ENCODE data around the gene TM4SF18. TPM values are rescaled to one million over a fixed set of nuclear protein-coding genes. Genes with fewer than 3 reads are reported as not detected.
"Not testable (repeated sequence)": the region's sequence is repeated elsewhere in the genome, so short reads cannot be mapped to it uniquely, and the experiment has no call there.

The TM4SF18 gene
- total and polyA plus RNA-seq, 8 donors = 2.4 to 10.6 (median 3.9) TPM

GRCh38 chr3:149343951-149344350, 10.5 kb upstream of the TM4SF18 start:
- DNase-seq (no peak), ATAC-seq (no peak), FAIRE-seq (no peak)
- intact Hi-C loops (cut with DNase I) = no loop called here
- no peak for TF ChIP-seq CTCF (IDR thresholded peaks at IDR 0.05)
- no peak overlapping the region for H3K4me3 ChIP-seq
- no peaks in the 10 kb centered on the region for H3K36me3 ChIP-seq
- H3K27me3 ChIP-seq = no peaks in the 10 kb centered on the region
- H3K27ac ChIP-seq = no peak overlapping the region
- H3K9me3 ChIP-seq = no peaks in the 10 kb centered on the region
- H3K4me1 ChIP-seq = peaks cover 9 to 39% (median 24%) of the 10 kb centered on the region in 3 donors
- WGBS, 2 donors = 94 to 95% methylated on average over 4 of the region's 4 CpGs

DNA sequence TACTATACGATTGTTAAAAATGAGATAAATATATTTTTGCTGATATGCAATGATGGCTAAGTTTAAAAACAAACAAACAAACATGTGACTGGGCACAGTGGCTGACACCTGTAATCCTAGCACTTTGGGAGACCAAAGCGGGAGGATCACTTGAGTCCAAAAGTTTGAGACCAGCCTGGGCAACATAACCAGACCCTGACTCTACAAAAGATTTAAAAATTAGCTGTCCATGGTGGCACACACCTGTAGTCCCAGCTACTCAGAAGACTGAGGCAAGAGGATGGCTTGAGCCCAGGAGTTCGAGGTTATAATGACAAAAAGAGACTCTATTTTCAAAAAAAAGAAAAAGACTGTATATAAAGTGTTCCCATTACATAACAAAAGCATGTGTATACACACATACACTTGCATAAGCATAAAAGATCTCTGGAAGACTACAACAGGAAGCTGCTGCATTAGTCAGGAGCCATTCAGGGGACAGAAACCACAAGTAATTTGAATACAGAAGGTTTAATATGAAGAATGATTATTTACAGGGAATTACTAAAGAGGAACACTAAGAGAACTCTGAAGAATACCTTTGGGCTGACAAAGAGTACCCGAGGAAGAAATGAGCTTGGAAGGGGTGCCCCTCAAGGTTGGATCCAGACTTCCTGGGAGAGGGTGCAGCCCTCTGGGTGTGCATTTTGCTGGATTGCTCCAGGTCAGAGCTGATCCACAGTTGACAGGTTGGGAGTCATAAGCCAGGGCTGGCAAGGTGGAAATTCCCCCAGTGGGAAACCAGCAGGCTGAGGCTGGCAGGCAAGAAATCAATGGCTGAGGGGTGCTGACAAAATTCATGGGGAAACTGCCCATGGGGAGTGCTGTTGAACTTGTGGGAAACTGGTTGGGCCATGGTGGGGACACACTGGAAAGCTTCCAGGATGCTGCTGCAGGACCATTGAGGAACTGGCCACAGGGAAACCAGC, 9.3 kb upstream of the TM4SF18 start:
- no peak for FAIRE-seq
- WGBS, 2 donors = 70 to 75% methylated on average over 4 of the region's 4 CpGs
- Histone ChIP-seq H3K9me3 (no peaks in the 10 kb centered on the region), H3K27ac (peak overlapping the region in 2 of 4 donors; percentile 34 to 41), H3K4me3 (no peak overlapping the region), H3K4me1 (peaks cover 9 to 39% (median 24%) of the 10 kb centered on the region in 3 donors), H3K27me3 (no peaks in the 10 kb centered on the region), H3K36me3 (no peaks in the 10 kb centered on the region)
- peak in 2 of 4 donors; percentile 26 to 45 for ATAC-seq
- peak in 1 of 6 donors; percentile 37 for DNase-seq
- intact Hi-C loops (cut with DNase I) = no loop called here
- TF ChIP-seq CTCF (IDR thresholded peaks at IDR 0.05) = no peak

GRCh38 chr3:149340310-149340933, 7.0 kb upstream of the TM4SF18 start:
- peak in 3 of 6 donors; percentile 42 to 77 (median 66) for DNase-seq
- Histone ChIP-seq H3K27me3 (no peaks in the 10 kb centered on the region), H3K9me3 (no peaks in the 10 kb centered on the region), H3K4me1 (peaks cover 9 to 45% (median 24%) of the 10 kb centered on the region in 3 donors), H3K36me3 (no peaks in the 10 kb centered on the region), H3K4me3 (peak overlapping the region in 1 of 4 donors; percentile 2), H3K27ac (peak overlapping the region; percentile 43 to 94 (median 77))
- intact Hi-C loops (cut with DNase I) = no loop called here
- WGBS, 2 donors = 0 to 3% methylated on average over 1 of the region's 1 CpG
- ATAC-seq = peak; percentile 75 to 82 (median 80)
- no peak for TF ChIP-seq CTCF (IDR thresholded peaks at IDR 0.05)
- FAIRE-seq = no peak

GRCh38 chr3:149339931-149340309, 6.5 kb upstream of the TM4SF18 start:
- Histone ChIP-seq H3K27me3 (no peaks in the 10 kb centered on the region), H3K4me3 (peak overlapping the region in 1 of 4 donors; percentile 2), H3K4me1 (peaks cover 9 to 45% (median 24%) of the 10 kb centered on the region in 3 donors), H3K9me3 (no peaks in the 10 kb centered on the region), H3K36me3 (no peaks in the 10 kb centered on the region), H3K27ac (peak overlapping the region; percentile 43 to 94 (median 77))
- no peak for TF ChIP-seq CTCF (IDR thresholded peaks at IDR 0.05)
- peak; percentile 86 to 93 (median 90) for ATAC-seq
- FAIRE-seq = peak; percentile 23
- DNase-seq = peak; percentile 69 to 83 (median 76)
- 4 to 7% methylated on average over 5 of the region's 5 CpGs for WGBS, 2 donors
- intact Hi-C loops (cut with DNase I) = no loop called here

DNA sequence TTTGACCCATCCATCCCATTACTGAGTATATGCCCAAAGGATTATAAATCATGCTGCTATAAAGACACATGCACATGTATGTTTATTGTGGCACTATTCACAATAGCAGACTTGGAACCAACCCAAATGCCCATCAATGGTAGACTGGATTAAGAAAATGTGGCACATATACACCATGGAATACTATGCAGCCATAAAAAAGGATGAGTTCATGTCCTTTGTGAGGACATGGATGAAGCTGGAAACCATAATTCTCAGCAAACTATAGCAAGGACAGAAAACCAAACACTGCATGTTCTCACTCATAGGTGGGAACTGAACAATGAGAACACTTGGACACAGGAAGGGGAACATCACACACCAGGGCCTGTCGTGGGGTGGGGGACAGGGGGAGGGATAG, 4.0 kb upstream of the TM4SF18 start:
- H3K36me3 ChIP-seq; H3K9me3 ChIP-seq; H3K27me3 ChIP-seq; ATAC-seq; FAIRE-seq; H3K4me3 ChIP-seq; DNase-seq; intact Hi-C loops (cut with DNase I): not testable (repeated sequence)
- peaks cover 9 to 39% (median 24%) of the 10 kb centered on the region in 3 donors for H3K4me1 ChIP-seq
- WGBS, 2 donors = 88 to 92% methylated on average over 1 of the region's 1 CpG
- H3K27ac ChIP-seq = peak overlapping the region in 2 of 4 donors; percentile 45 to 55
